Kidney epithelial cell (primary cell): ENCODE data around the gene DHX35. TPM values are rescaled to one million over a fixed set of nuclear protein-coding genes. Genes with fewer than 3 reads are reported as not detected.

Source experiments
- DNase-seq: peaks from one replicate; pipeline ENCODE4 v3.0.0-alpha.2; 2010; ENCODE audit warnings: low read depth
- H3K27me3 ChIP-seq: 2 replicates; pipeline ENCODE4 v1.6.0; 2011; ENCODE audit warnings: low read length; ENCODE audit not compliant: control insufficient read depth, insufficient read depth
- H3K36me3 ChIP-seq: 2 replicates; pipeline ENCODE4 v1.5.1; 2011; ENCODE audit warnings: low read length; ENCODE audit not compliant: control insufficient read depth, insufficient read depth
- H3K4me3 ChIP-seq: 2 replicates; pipeline ENCODE4 v1.5.1; 2011; ENCODE audit warnings: low read depth, mild to moderate bottlenecking, control low read depth, low read length
- CTCF ChIP-seq: IDR thresholded peaks from 2 replicates; pipeline ENCODE4 v1.5.1; 2011; ENCODE audit warnings: mild to moderate bottlenecking, moderate library complexity, low read length, control low read depth, inconsistent platforms; ENCODE audit not compliant: insufficient read depth, poor library complexity, severe bottlenecking
- total RNA-seq: library from RNA; depleted of rRNA; stranded (reverse); fragments of >200 nt; gene quantifications from 2 replicates; pipeline ENCODE4 v1.2.3, GENCODE V29; 2015

DHX35 gene
- total RNA-seq, 1 donor from 2014 or later = 7.4 TPM

GRCh38 chr20:38985603-38986170 lies 23.5 kb downstream of the DHX35 start:
- no peak for TF ChIP-seq CTCF
- Histone ChIP-seq H3K36me3 (no peaks in the 10 kb centered on the region), H3K4me3 (no peak overlapping the region), H3K27me3 (no peaks in the 10 kb centered on the region)
- DNase-seq = no peak

GRCh38 chr20:38986663-38987062 lies 24.5 kb downstream of the DHX35 start:
- H3K27me3 ChIP-seq = no peaks in the 10 kb centered on the region
- no peak overlapping the region for H3K4me3 ChIP-seq
- no peak for TF ChIP-seq CTCF
- DNase-seq = no peak
- no peaks in the 10 kb centered on the region for H3K36me3 ChIP-seq

GRCh38 chr20:38987777-38988176 lies 25.6 kb downstream of the DHX35 start:
- no peak for DNase-seq
- no peaks in the 10 kb centered on the region for H3K27me3 ChIP-seq
- H3K36me3 ChIP-seq = no peaks in the 10 kb centered on the region
- no peak overlapping the region for H3K4me3 ChIP-seq
- no peak for TF ChIP-seq CTCF

- Histone ChIP-seq H3K36me3 (no peaks in the 10 kb centered on the region), H3K27me3 (no peaks in the 10 kb centered on the region), H3K4me3 (no peak overlapping the region)
- DNase-seq = no peak
- no peak for TF ChIP-seq CTCF
These were observed 28.6 kb downstream of the DHX35 start for GRCh38 chr20:38990728-38991127.

- no peak for DNase-seq
- Histone ChIP-seq H3K36me3 (no peaks in the 10 kb centered on the region), H3K4me3 (no peak overlapping the region), H3K27me3 (no peaks in the 10 kb centered on the region)
- no peak for TF ChIP-seq CTCF
These were observed 29.9 kb downstream of the DHX35 start for GRCh38 chr20:38991814-38992704.
